Endothelial cell of hepatic sinusoid (primary cell): ENCODE results near the gene MIGA2.
"Not testable (repeated sequence)": the region's sequence is repeated elsewhere in the genome, so short reads cannot be mapped to it uniquely, and the experiment has no call there.

ENCODE experiments used
- in situ Hi-C: cut with HindIII; loops from 2 replicates; pipeline ENCODE4 v1.10.0; 2017; ENCODE audit warnings: low sequenced_read_pairs

Gene MIGA2

GRCh38 chr9:129112526-129112925, 76.1 kb downstream of the MIGA2 start:
- in situ Hi-C loops: not testable (repeated sequence)

GRCh38 chr9:129113645-129114304, 77.3 kb downstream of the MIGA2 start:
- in situ Hi-C loops: no loop called here

- in situ Hi-C loops: no loop called here
Observed at GRCh38 chr9:129118799-129119198, 82.4 kb downstream of the MIGA2 start.

- in situ Hi-C loops: no loop called here
Observed at GRCh38 chr9:129121483-129121882, 85.1 kb downstream of the MIGA2 start.
